Measurements from ENCODE around the gene WDR89.

The WDR89 gene

GRCh38 chr14:63682727-63683593, 41.3 kb upstream of the WDR89 start:
- Histone ChIP-seq H2AFZ (ENCODE audit: low read depth, low read length) (no peak overlapping the region), H3K4me1 (ENCODE audit: low read length) (no peaks in the 10 kb centered on the region), H3K4me2 (ENCODE audit: low read length) (no peak overlapping the region), H3K4me3 (ENCODE audit: low read length) (no peak overlapping the region), H3K9me3 (ENCODE audit: insufficient read depth, low read length) (no peaks in the 10 kb centered on the region), H3K36me3 (replicated peaks; ENCODE audit: low read depth, low read length) (peaks cover 2% of the 10 kb centered on the region), H3K27me3 (ENCODE audit: low read depth, low read length) (no peaks in the 10 kb centered on the region), H3K9ac (ENCODE audit: low read length) (no peak overlapping the region), H3K27ac (ENCODE audit: low read length) (no peak overlapping the region), H4K20me1 (ENCODE audit: insufficient read depth, low read length) (no peaks in the 10 kb centered on the region), H3K79me2 (ENCODE audit: low read length) (no peaks in the 10 kb centered on the region)
- no peak for TF ChIP-seq EZH2phosphoT487 (IDR thresholded peaks at IDR 0.05; ENCODE audit: low read depth)
- TF ChIP-seq CTCF (IDR thresholded peaks at IDR 0.05; ENCODE audit: low read depth, low read length) = no peak

GRCh38 chr14:63678536-63678935, 36.9 kb upstream of the WDR89 start:
- Histone ChIP-seq H3K27me3 (ENCODE audit: low read depth, low read length) (no peaks in the 10 kb centered on the region), H3K4me1 (ENCODE audit: low read length) (no peaks in the 10 kb centered on the region), H2AFZ (ENCODE audit: low read depth, low read length) (no peak overlapping the region), H3K79me2 (ENCODE audit: low read length) (no peaks in the 10 kb centered on the region), H3K4me2 (ENCODE audit: low read length) (no peak overlapping the region), H3K9ac (ENCODE audit: low read length) (no peak overlapping the region), H3K4me3 (ENCODE audit: low read length) (no peak overlapping the region), H3K27ac (ENCODE audit: low read length) (no peak overlapping the region), H3K9me3 (ENCODE audit: insufficient read depth, low read length) (no peaks in the 10 kb centered on the region), H3K36me3 (replicated peaks; ENCODE audit: low read depth, low read length) (peaks cover 2% of the 10 kb centered on the region), H4K20me1 (ENCODE audit: insufficient read depth, low read length) (no peaks in the 10 kb centered on the region)
- no peak for TF ChIP-seq CTCF (IDR thresholded peaks at IDR 0.05; ENCODE audit: low read depth, low read length)
- TF ChIP-seq EZH2phosphoT487 (IDR thresholded peaks at IDR 0.05; ENCODE audit: low read depth) = no peak

- peaks cover 2% of the 10 kb centered on the region for H3K36me3 ChIP-seq (replicated peaks; ENCODE audit: low read depth, low read length)
Measured at GRCh38 chr14:63677891-63678379, 36.3 kb upstream of the WDR89 start.

More at GRCh38 chr14:63677891-63678379, 36.3 kb upstream of the WDR89 start:
- H3K4me3 ChIP-seq (ENCODE audit: low read length) = no peak overlapping the region
- no peak overlapping the region for H3K4me2 ChIP-seq (ENCODE audit: low read length)
- H3K4me1 ChIP-seq (ENCODE audit: low read length) = peaks cover 2% of the 10 kb centered on the region
- no peaks in the 10 kb centered on the region for H3K9me3 ChIP-seq (ENCODE audit: insufficient read depth, low read length)
- H3K9ac ChIP-seq (ENCODE audit: low read length) = no peak overlapping the region
- no peak overlapping the region for H2AFZ ChIP-seq (ENCODE audit: low read depth, low read length)
- H3K27me3 ChIP-seq (ENCODE audit: low read depth, low read length) = no peaks in the 10 kb centered on the region
- H4K20me1 ChIP-seq (ENCODE audit: insufficient read depth, low read length) = no peaks in the 10 kb centered on the region
- H3K27ac ChIP-seq (ENCODE audit: low read length) = no peak overlapping the region
- TF ChIP-seq EZH2phosphoT487 (IDR thresholded peaks at IDR 0.05; ENCODE audit: low read depth) (no peak), CTCF (IDR thresholded peaks at IDR 0.05; ENCODE audit: low read depth, low read length) (no peak)
- no peaks in the 10 kb centered on the region for H3K79me2 ChIP-seq (ENCODE audit: low read length)

Measured in OCI-LY3 (cell line).